ENCODE measurements around the gene ZNF740. TPM values are rescaled to one million over a fixed set of nuclear protein-coding genes. Genes with fewer than 3 reads are reported as not detected.

ZNF740 gene
- total and polyA plus RNA-seq, 2 of the 4 experiments (the other 2 are of a cell fraction): 13.1 to 14.0 TPM

DNA sequence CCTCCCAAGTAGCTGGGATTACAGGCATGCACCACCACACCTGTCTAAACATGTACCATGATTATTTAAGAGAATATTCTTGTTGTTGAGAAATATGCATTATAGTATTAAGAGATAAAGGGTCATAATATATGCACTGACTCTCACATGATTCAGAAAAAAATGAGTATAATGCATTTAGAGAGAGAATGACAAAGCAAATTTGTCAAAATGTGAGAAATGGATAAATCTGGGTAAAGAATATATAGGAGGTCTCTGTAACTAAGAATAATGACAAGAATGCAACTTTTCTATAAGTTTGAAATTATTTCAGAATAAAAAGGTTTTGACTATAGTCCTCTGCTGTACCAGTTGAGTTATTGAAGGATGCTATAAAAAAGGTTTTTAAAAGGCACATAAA, 28.1 kb upstream of the ZNF740 start:
- Histone ChIP-seq H2AFZ (replicated peaks; ENCODE audit: low read length, poor library complexity) (no peak overlapping the region), H3K27me3 (ENCODE audit: control insufficient read depth, insufficient read depth, low read length) (no peaks in the 10 kb centered on the region), H2BK15ac (ENCODE audit: low read depth, low read length) (no peak overlapping the region), H3K9me3 (ENCODE audit: control insufficient read depth, insufficient read depth, low read length) (no peaks in the 10 kb centered on the region), H4K20me1 (ENCODE audit: insufficient read depth, low read length) (no peaks in the 10 kb centered on the region), H3K14ac (replicated peaks; ENCODE audit: low read depth, low read length) (no peak overlapping the region), H3K4me2 (ENCODE audit: low read depth, low read length) (no peak overlapping the region), H2BK20ac (ENCODE audit: low read depth, low read length) (no peak overlapping the region), H2AK9ac (replicated peaks; ENCODE audit: low read depth, low read length, poor library complexity) (no peak overlapping the region), H4K91ac (ENCODE audit: insufficient read depth, low read depth, low read length) (no peak overlapping the region), H3K23ac (ENCODE audit: low read depth, low read length) (no peak overlapping the region), H3K4ac (ENCODE audit: low read depth, low read length) (no peak overlapping the region), H3K27ac (ENCODE audit: insufficient read depth, low read length) (no peak overlapping the region), H3K56ac (ENCODE audit: extremely low read depth, insufficient read depth, low read length) (no peak overlapping the region), H3K4me3 (ENCODE audit: insufficient read depth, low read depth, low read length) (no peak overlapping the region), H3K36me3 (ENCODE audit: control insufficient read depth, insufficient read depth, low read length) (no peaks in the 10 kb centered on the region), H3K9me1 (ENCODE audit: insufficient read depth, low read length) (no peaks in the 10 kb centered on the region), H2BK120ac (ENCODE audit: low read depth, low read length) (no peak overlapping the region), H3K79me1 (ENCODE audit: low read depth in 1 of 2, low read length in 2 of 2) (no peaks in the 10 kb centered on the region), H3K9ac (ENCODE audit: low read depth, low read length) (no peak overlapping the region), H2BK5ac (ENCODE audit: low read depth, low read length, poor library complexity, severe bottlenecking) (no peak overlapping the region), H3K4me1 (ENCODE audit: control insufficient read depth, insufficient read depth, low read length) (peaks cover 2% of the 10 kb centered on the region; the same call in 1 of the 2 replicates), H4K5ac (ENCODE audit: low read depth, low read length) (no peak overlapping the region), H3K18ac (ENCODE audit: low read depth, low read length) (no peak overlapping the region), H4K8ac (ENCODE audit: low read depth in 2 of 2, low read length in 2 of 2) (no peak overlapping the region), H2AK5ac (ENCODE audit: low read depth, low read length) (no peak overlapping the region)
- POLR2A ChIA-PET (ENCODE audit: unreplicated experiment): no interaction called here
- TF ChIP-seq FOS (IDR thresholded peaks at IDR 0.05; ENCODE audit: low read depth, low read length): no peak
- peak; percentile 28; the same call in 1 of the 2 replicates for TF ChIP-seq NFE2L2 (IDR thresholded peaks at IDR 0.05; ENCODE audit: low read depth, low read length)
- DNase-seq (no peak), ATAC-seq (ENCODE audit: low read depth) (no peak)
- CTCF ChIA-PET: no interaction called here
- in situ Hi-C loops (cut with MboI; ENCODE audit: low sequenced_read_pairs): no loop called here
- dilution Hi-C loops (cut with HindIII; ENCODE audit: low sequenced_read_pairs, unreplicated experiment): no loop called here
- intact Hi-C loops (cut with micrococcal nuclease): no loop called here
- no TSS peak for BruUV-seq (replicated peaks)
